RWPE2 (cell line): ENCODE data around the gene ERN2.

Experiments
- ATAC-seq: fragments of 200-7000 bp; cut with Tn5 transposase; 3 replicates; pipeline ENCODE4 v1.9.1; 2021; ENCODE audit warnings: low read depth
- DNase-seq: peaks from one replicate; pipeline ENCODE4 v3.0.0-alpha.2; 2020; ENCODE audit warnings: low spot score
- H3K27ac ChIP-seq: fragments of 450-650 bp; 2 replicates; pipeline ENCODE4 v1.5.1; 2017; ENCODE audit warnings: mild to moderate bottlenecking; ENCODE audit not compliant: poor library complexity, severe bottlenecking
- H3K27me3 ChIP-seq: fragments of 250-450 bp; sonication (Bioruptor Pico); 2 replicates; pipeline ENCODE4 v1.5.1; 2021; ENCODE audit warnings: mild to moderate bottlenecking, moderate library complexity; ENCODE audit not compliant: insufficient read depth, poor library complexity, severe bottlenecking
- H3K36me3 ChIP-seq: fragments of 250-450 bp; sonication (Bioruptor Pico); 2 replicates; pipeline ENCODE4 v1.5.1; 2020; ENCODE audit warnings: low read depth, mild to moderate bottlenecking, moderate library complexity
- H3K4me1 ChIP-seq: fragments of 250-450 bp; sonication (Bioruptor Pico); 2 replicates; pipeline ENCODE4 v1.5.1; 2021; ENCODE audit warnings: mild to moderate bottlenecking, moderate library complexity; ENCODE audit not compliant: insufficient read depth, poor library complexity, severe bottlenecking
- H3K4me3 ChIP-seq: fragments of 250-450 bp; sonication (Bioruptor Pico); 2 replicates; pipeline ENCODE4 v1.5.1; 2021; ENCODE audit warnings: mild to moderate bottlenecking, moderate library complexity; ENCODE audit not compliant: severe bottlenecking
- H3K9me3 ChIP-seq: fragments of 250-450 bp; sonication (Bioruptor Pico); 2 replicates; pipeline ENCODE4 v1.5.1; 2021; ENCODE audit warnings: mild to moderate bottlenecking, moderate library complexity; ENCODE audit not compliant: severe bottlenecking
- TF ChIP-seq, protein P1 (sequence below): fragments of 450-650 bp; IDR thresholded peaks from one replicate; pipeline ENCODE4 v1.5.1; 2017; ENCODE audit warnings: mild to moderate bottlenecking, moderate library complexity; ENCODE audit not compliant: poor library complexity, severe bottlenecking

ERN2 gene

DNA sequence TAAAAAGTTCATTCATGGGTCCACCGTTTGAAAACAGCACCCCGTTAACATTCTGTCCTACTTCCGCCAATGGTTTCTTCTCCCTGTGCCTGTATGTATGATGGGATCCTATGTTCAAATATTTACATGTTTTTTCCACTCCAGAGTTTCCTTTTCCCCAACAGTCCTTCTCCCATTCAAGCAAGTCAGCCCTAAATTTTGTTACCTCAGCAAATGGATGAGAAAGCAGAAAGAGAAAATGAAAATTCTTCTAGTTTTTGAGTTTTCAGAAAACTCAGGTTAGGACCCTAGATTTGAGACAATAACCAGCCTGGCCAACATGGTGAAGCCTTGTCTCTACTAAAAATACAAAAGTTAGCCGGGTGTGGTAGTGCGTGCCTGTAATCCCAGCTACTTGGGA lies 3.5 kb upstream of the ERN2 start:
- H3K4me3 ChIP-seq, result no peak overlapping the region
- TF ChIP-seq, protein P1, sequence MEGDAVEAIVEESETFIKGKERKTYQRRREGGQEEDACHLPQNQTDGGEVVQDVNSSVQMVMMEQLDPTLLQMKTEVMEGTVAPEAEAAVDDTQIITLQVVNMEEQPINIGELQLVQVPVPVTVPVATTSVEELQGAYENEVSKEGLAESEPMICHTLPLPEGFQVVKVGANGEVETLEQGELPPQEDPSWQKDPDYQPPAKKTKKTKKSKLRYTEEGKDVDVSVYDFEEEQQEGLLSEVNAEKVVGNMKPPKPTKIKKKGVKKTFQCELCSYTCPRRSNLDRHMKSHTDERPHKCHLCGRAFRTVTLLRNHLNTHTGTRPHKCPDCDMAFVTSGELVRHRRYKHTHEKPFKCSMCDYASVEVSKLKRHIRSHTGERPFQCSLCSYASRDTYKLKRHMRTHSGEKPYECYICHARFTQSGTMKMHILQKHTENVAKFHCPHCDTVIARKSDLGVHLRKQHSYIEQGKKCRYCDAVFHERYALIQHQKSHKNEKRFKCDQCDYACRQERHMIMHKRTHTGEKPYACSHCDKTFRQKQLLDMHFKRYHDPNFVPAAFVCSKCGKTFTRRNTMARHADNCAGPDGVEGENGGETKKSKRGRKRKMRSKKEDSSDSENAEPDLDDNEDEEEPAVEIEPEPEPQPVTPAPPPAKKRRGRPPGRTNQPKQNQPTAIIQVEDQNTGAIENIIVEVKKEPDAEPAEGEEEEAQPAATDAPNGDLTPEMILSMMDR, result no peak
- ATAC-seq (no peak), DNase-seq (no peak)
- peaks cover 6% of the 10 kb centered on the region for H3K27me3 ChIP-seq
- no peaks in the 10 kb centered on the region for H3K36me3 ChIP-seq
- H3K4me1 ChIP-seq, result no peaks in the 10 kb centered on the region
- no peaks in the 10 kb centered on the region for H3K9me3 ChIP-seq
- H3K27ac ChIP-seq, result no peak overlapping the region

DNA sequence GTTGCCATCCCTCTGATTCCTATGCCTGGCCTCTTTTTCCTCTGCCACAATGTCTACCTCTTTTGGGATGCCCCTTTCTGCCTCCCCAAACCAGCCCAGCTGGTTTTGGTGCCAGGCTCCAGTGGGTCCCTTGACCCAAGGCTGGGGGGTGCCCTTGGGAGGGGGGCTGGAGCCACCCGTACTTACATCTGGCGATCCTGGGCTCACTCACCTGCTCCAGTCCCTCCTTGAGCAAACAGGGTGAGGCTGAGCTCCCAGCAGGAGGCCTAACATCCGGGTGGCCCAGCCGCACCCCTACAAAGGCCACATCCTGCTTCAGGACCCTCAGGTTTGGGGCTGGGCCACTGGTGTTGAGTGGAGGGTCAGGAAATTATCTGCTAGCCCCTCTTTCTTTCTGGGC lies 1.2 kb downstream of the ERN2 start:
- Histone ChIP-seq H3K9me3 (no peaks in the 10 kb centered on the region), H3K4me1 (no peaks in the 10 kb centered on the region), H3K4me3 (no peak overlapping the region), H3K27ac (no peak overlapping the region), H3K36me3 (no peaks in the 10 kb centered on the region), H3K27me3 (peaks cover 6% of the 10 kb centered on the region)
- ATAC-seq (no peak), DNase-seq (no peak)
- TF ChIP-seq, protein P1, result no peak

DNA sequence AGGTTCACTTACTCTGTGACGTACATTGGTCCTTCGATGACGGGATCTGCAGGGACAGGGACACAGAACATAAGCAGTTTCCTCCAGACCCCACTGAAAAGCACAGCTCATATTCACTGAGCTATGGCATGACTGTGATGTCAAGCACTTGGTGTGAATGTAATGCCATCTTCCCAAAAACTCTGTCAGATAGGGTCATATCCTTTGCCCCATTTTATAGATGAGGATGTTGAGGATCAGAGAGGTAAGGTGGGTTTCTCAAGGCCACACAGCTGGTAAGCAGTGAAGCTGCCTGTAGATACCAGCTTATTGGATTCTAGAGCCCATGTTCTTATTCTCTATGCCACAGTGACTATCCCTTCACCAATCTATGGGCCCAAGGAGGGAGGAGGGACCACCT lies 2.5 kb downstream of the ERN2 start:
- H3K9me3 ChIP-seq, result no peaks in the 10 kb centered on the region
- TF ChIP-seq, protein P1, result no peak
- no peak overlapping the region for H3K4me3 ChIP-seq
- peaks cover 6% of the 10 kb centered on the region for H3K27me3 ChIP-seq
- H3K36me3 ChIP-seq, result no peaks in the 10 kb centered on the region
- no peak overlapping the region for H3K27ac ChIP-seq
- no peak for ATAC-seq
- H3K4me1 ChIP-seq, result no peaks in the 10 kb centered on the region
- DNase-seq, result no peak

DNA sequence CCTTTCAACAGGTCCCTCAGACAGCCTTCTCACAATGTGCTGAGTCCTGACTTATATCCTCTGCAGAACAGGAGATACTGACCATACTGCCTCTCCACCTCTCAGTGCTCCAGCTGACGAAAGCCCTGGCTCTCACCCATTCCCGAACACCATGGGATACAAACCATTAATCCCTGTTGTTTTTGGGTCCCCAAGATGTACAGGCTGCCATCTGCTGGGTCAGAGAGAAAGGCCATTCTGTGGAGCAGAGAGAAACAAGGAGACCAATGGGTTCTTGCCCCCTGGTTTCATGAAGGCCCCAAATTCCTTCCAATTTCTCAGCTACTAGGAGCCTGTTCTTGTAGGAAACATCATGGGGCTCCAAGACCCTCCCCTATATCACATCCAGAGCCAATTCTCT lies 3.0 kb downstream of the ERN2 start:
- no peaks in the 10 kb centered on the region for H3K9me3 ChIP-seq
- no peak for DNase-seq
- H3K36me3 ChIP-seq, result no peaks in the 10 kb centered on the region
- H3K4me3 ChIP-seq, result no peak overlapping the region
- peaks cover 6% of the 10 kb centered on the region for H3K27me3 ChIP-seq
- no peaks in the 10 kb centered on the region for H3K4me1 ChIP-seq
- TF ChIP-seq, protein P1, result no peak
- H3K27ac ChIP-seq, result no peak overlapping the region
- ATAC-seq, result no peak

DNA sequence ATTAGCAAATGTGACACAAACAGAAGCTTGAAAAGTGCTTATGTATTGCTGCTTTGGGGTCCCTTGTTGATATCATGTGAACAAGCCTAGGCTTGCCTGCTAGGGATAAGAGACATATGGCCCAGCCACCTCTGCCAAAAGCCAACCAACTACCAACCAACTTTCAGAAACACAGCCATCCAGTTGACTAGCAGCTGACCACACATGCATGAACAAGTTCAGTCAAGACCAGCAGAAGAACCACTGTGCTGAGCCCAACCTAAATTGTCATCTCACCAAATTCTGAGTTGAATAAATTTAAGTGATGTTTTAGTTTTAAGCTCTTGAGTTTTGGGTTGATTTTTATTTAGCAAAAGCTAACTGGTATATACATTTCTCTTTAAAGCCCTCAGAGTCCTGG lies 3.5 kb downstream of the ERN2 start:
- ATAC-seq, result no peak
- Histone ChIP-seq H3K9me3 (no peaks in the 10 kb centered on the region), H3K27ac (no peak overlapping the region), H3K27me3 (peaks cover 6% of the 10 kb centered on the region), H3K4me1 (no peaks in the 10 kb centered on the region), H3K4me3 (no peak overlapping the region), H3K36me3 (no peaks in the 10 kb centered on the region)
- TF ChIP-seq, protein P1, result no peak
- DNase-seq, result no peak
